Measurements from ENCODE around the gene HBE1. TPM values are rescaled to one million over a fixed set of nuclear protein-coding genes. Genes with fewer than 3 reads are reported as not detected.

HBE1 gene
- total and polyA plus RNA-seq, 9 of the 15 experiments (the other 6 are each of a cell fraction or from before 2014, with no cell fraction given): 612 to 10,250 (median 2,181) TPM

DNA sequence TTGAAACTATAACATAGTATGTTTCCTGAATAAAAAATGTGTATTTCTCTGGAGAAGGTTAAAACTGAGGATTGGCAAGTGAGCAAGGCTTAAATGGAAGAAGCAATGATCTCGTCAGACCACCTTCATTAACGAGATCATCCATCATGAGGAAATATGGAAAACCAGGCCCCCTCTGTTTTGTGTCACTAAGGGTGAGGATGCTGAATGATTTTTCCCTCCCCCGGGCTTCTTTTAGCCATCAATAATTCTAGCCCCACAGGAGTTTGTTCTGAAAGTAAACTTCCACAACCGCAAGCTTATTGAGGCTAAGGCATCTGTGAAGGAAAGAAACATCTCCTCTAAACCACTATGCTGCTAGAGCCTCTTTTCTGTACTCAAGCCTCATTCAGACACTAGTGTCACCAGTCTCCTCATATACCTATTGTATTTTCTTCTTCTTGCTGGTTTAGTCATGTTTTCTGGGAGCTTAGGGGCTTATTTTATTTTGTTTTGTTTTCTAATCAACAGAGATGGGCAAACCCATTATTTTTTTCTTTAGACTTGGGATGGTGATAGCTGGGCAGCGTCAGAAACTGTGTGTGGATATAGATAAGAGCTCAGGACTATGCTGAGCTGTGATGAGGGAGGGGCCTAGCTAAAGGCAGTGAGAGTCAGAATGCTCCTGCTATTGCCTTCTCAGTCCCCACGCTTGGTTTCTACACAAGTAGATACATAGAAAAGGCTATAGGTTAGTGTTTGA is 5.8 kb upstream of the HBE1 start (continued):
- peak; percentile 69; the same call in 1 of the 2 replicates for TF ChIP-seq FOXM1 (IDR thresholded peaks at IDR 0.05; ENCODE audit: low read depth)
- TF ChIP-seq FOXM1 (CRISPR knock-in tag; IDR thresholded peaks at IDR 0.05; ENCODE audit: low read depth): no peak
- TF ChIP-seq MBD2 (IDR thresholded peaks at IDR 0.05; ENCODE audit: borderline replicate concordance, low read depth): peak; percentile 45; the same call in 1 of the 2 replicates
- TF ChIP-seq, protein P1, sequence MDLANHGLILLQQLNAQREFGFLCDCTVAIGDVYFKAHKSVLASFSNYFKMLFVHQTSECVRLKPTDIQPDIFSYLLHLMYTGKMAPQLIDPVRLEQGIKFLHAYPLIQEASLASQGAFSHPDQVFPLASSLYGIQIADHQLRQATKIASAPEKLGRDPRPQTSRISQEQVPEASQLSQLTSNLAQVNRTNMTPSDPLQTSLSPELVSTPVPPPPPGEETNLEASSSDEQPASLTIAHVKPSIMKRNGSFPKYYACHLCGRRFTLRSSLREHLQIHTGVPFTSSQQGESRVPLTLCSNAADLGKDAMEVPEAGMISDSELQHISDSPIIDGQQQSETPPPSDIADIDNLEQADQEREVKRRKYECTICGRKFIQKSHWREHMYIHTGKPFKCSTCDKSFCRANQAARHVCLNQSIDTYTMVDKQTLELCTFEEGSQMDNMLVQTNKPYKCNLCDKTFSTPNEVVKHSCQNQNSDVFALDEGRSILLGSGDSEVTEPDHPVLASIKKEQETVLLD (IDR thresholded peaks at IDR 0.05): peak; percentile 69; the same call in 1 of the 2 replicates
- TF ChIP-seq, protein P2, sequence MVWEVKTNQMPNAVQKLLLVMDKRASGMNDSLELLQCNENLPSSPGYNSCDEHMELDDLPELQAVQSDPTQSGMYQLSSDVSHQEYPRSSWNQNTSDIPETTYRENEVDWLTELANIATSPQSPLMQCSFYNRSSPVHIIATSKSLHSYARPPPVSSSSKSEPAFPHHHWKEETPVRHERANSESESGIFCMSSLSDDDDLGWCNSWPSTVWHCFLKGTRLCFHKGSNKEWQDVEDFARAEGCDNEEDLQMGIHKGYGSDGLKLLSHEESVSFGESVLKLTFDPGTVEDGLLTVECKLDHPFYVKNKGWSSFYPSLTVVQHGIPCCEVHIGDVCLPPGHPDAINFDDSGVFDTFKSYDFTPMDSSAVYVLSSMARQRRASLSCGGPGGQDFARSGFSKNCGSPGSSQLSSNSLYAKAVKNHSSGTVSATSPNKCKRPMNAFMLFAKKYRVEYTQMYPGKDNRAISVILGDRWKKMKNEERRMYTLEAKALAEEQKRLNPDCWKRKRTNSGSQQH (CRISPR knock-in tag; IDR thresholded peaks at IDR 0.05): no peak
- TF ChIP-seq, protein P3, sequence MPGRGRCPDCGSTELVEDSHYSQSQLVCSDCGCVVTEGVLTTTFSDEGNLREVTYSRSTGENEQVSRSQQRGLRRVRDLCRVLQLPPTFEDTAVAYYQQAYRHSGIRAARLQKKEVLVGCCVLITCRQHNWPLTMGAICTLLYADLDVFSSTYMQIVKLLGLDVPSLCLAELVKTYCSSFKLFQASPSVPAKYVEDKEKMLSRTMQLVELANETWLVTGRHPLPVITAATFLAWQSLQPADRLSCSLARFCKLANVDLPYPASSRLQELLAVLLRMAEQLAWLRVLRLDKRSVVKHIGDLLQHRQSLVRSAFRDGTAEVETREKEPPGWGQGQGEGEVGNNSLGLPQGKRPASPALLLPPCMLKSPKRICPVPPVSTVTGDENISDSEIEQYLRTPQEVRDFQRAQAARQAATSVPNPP (IDR thresholded peaks at IDR 0.05; ENCODE audit: borderline replicate concordance, insufficient read depth, insufficient read length): no peak
- no peak for TF ChIP-seq POLR2G (IDR thresholded peaks at IDR 0.05; ENCODE audit: low read depth, low read length)
- 0 out of 2 replicates have a peak, but pooled peaks have one; percentile 36 for TF ChIP-seq ESRRB (CRISPR knock-in tag; IDR thresholded peaks at IDR 0.05; ENCODE audit: borderline replicate concordance)
- no peak for TF ChIP-seq ZNF57 (CRISPR knock-in tag; IDR thresholded peaks at IDR 0.05)
- TF ChIP-seq POLR2H (tag; IDR thresholded peaks at IDR 0.05; ENCODE audit: low read depth): no peak
- no peak for TF ChIP-seq OTX1 (CRISPR knock-in tag; IDR thresholded peaks at IDR 0.05)
- no peak for TF ChIP-seq ZNF830 (CRISPR knock-in tag; IDR thresholded peaks at IDR 0.05)
- peak; percentile 77 for TF ChIP-seq CXXC5 (CRISPR knock-in tag; IDR thresholded peaks at IDR 0.05)
- TF ChIP-seq, protein P4, sequence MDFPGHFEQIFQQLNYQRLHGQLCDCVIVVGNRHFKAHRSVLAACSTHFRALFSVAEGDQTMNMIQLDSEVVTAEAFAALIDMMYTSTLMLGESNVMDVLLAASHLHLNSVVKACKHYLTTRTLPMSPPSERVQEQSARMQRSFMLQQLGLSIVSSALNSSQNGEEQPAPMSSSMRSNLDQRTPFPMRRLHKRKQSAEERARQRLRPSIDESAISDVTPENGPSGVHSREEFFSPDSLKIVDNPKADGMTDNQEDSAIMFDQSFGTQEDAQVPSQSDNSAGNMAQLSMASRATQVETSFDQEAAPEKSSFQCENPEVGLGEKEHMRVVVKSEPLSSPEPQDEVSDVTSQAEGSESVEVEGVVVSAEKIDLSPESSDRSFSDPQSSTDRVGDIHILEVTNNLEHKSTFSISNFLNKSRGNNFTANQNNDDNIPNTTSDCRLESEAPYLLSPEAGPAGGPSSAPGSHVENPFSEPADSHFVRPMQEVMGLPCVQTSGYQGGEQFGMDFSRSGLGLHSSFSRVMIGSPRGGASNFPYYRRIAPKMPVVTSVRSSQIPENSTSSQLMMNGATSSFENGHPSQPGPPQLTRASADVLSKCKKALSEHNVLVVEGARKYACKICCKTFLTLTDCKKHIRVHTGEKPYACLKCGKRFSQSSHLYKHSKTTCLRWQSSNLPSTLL (IDR thresholded peaks at IDR 0.05): no peak
- no peak for TF ChIP-seq ZNF143 (CRISPR knock-in tag; IDR thresholded peaks at IDR 0.05)
- TF ChIP-seq, protein P5, sequence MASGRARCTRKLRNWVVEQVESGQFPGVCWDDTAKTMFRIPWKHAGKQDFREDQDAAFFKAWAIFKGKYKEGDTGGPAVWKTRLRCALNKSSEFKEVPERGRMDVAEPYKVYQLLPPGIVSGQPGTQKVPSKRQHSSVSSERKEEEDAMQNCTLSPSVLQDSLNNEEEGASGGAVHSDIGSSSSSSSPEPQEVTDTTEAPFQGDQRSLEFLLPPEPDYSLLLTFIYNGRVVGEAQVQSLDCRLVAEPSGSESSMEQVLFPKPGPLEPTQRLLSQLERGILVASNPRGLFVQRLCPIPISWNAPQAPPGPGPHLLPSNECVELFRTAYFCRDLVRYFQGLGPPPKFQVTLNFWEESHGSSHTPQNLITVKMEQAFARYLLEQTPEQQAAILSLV (tag; IDR thresholded peaks at IDR 0.05): no peak
- TF ChIP-seq MEF2A (IDR thresholded peaks at IDR 0.05; ENCODE audit: control insufficient read depth, low read depth, low read length): no peak
- no peak for TF ChIP-seq NR2C1 (IDR thresholded peaks at IDR 0.05)
- no peak for TF ChIP-seq NR2C1 (tag; IDR thresholded peaks at IDR 0.05)
- TF ChIP-seq ATF1 (CRISPR knock-in tag; IDR thresholded peaks at IDR 0.05): no peak
- TF ChIP-seq ATF1 (tag; IDR thresholded peaks at IDR 0.05): peak; percentile 82
- no peak for TF ChIP-seq MCM5 (IDR thresholded peaks at IDR 0.05; ENCODE audit: low read depth)
- TF ChIP-seq NRF1 (conservative IDR thresholded peaks at IDR 0.05 in 1 of 2, IDR thresholded peaks at IDR 0.05 in 1 of 2): peak; percentile 37 to 38; a peak in 3 of 4 replicates

Data from K562 (cell line).